Gastroesophageal sphincter (tissue), 4 donors: ENCODE results near the gene DHX38. TPM values are rescaled to one million over a fixed set of nuclear protein-coding genes. Genes with fewer than 3 reads are reported as not detected.

Experiments
- ATAC-seq: fragments of 150-250 bp; one replicate; pipeline ENCODE4 v1.9.1; 2016; ENCODE audit warnings: mild to moderate bottlenecking, moderate library complexity
- H3K27ac ChIP-seq, 4 donors: fragments of 200-600 bp; sonication (generic) in 3 of 4; 1 replicate in 3 of 4; 2 replicates in 1 of 4; pipeline ENCODE4 v1.5.1; 2016 to 2019
- H3K27me3 ChIP-seq: fragments of 200-600 bp; sonication (generic); one replicate; pipeline ENCODE4 v1.5.1; 2019
- H3K36me3 ChIP-seq, 2 donors: fragments of 200-600 bp; sonication (generic); one replicate each; pipeline ENCODE4 v1.5.1; 2019; ENCODE audit warnings: control low read depth in 1 of 2
- H3K4me1 ChIP-seq, 3 donors: fragments of 200-600 bp; sonication (generic); 1 replicate in 2 of 3; 2 replicates in 1 of 3; pipeline ENCODE4 v1.5.1; 2016 to 2019; ENCODE audit warnings: control low read depth in 2 of 3
- H3K4me3 ChIP-seq, 2 donors: fragments of 200-600 bp; sonication (generic); one replicate each; pipeline ENCODE4 v1.5.1; 2019; ENCODE audit warnings: mild to moderate bottlenecking in 1 of 2, moderate library complexity in 1 of 2
- H3K9me3 ChIP-seq, 3 donors: fragments of 200-600 bp; sonication (generic); one replicate each; pipeline ENCODE4 v1.5.1; 2017 to 2019; ENCODE audit warnings: control low read depth in 2 of 3
- EP300 ChIP-seq: sonication (generic); formaldehyde crosslinking; IDR thresholded peaks from one replicate; pipeline ENCODE4 v1.6.1; 2017; ENCODE audit warnings: antibody characterized with exemption, mild to moderate bottlenecking
- POLR2A ChIP-seq, 2 donors: fragments of 450-650 bp; IDR thresholded peaks; one replicate each; pipeline ENCODE4 v1.6.1; 2017; ENCODE audit warnings: antibody characterized with exemption in 2 of 2, mild to moderate bottlenecking in 2 of 2, moderate library complexity in 1 of 2
- POLR2AphosphoS5 ChIP-seq: sonication (generic); formaldehyde crosslinking; IDR thresholded peaks from one replicate; pipeline ENCODE4 v1.6.1; 2017; ENCODE audit warnings: antibody characterized with exemption
- WGBS, 2 donors: methylation state at CpG; one replicate each; pipeline ENCODE4 v1.1.5; 2018; ENCODE audit warnings: low coverage in 1 of 2; 5-methylcytosine and 5-hydroxymethylcytosine counted together
- total RNA-seq, 4 donors: library from RNA; depleted of rRNA; stranded (reverse); fragments of >200 nt; gene quantifications; one replicate each; pipeline ENCODE4 v1.1.0, GENCODE V29; 2016
- TF ChIP-seq, protein P1 (sequence below), 4 experiments: fragments of 200-600 bp in 2 of 4; fragments of 450-650 bp in 2 of 4; sonication (generic) in 1 of 4; IDR thresholded peaks; one replicate each; pipeline ENCODE4 v1.5.1; 2017 to 2019; ENCODE audit warnings: antibody characterized with exemption in 4 of 4, mild to moderate bottlenecking in 2 of 4, moderate library complexity in 2 of 4

The DHX38 gene
- total RNA-seq, 4 donors from 2014 or later: 32.8 to 73.8 (median 54.4) TPM

DNA sequence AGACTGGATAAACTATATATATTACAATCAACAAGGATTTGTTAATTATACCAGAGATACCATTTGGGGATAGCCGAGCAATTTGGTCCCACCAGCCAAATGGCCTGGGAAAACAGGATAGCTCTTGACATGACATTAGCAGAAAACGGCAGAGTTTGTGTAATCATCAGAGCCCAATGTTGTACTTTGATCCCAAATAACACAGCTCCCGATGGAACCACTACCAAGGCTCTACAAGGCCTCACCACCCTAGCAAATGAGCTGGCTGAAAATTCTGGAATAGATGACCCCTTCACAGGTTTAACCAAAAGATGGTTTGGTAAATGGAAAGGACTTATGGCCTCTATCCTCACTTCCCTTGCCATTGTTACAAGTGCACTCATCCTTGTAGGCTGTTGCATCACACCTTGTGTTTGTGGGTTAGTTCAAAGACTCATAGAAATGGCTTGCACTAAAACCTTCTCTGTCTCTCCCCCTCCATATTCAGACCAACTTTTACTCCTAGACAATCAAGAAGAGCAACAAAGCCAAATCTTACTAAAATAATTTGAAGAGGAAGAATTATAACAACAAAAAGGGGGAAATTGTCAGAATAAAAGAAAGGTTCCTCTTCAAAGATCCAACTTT is 9.8 kb upstream of the DHX38 start:
- peaks cover 0 to 52% of the 10 kb centered on the region in 2 donors for H3K36me3 ChIP-seq
- H3K4me3 ChIP-seq: no peak overlapping the region
- H3K4me1 ChIP-seq: no peaks in the 10 kb centered on the region
- no peak for TF ChIP-seq EP300
- TF ChIP-seq POLR2AphosphoS5: no peak
- no peak for TF ChIP-seq POLR2A (IDR thresholded peaks at IDR 0.05)
- TF ChIP-seq, protein P1, sequence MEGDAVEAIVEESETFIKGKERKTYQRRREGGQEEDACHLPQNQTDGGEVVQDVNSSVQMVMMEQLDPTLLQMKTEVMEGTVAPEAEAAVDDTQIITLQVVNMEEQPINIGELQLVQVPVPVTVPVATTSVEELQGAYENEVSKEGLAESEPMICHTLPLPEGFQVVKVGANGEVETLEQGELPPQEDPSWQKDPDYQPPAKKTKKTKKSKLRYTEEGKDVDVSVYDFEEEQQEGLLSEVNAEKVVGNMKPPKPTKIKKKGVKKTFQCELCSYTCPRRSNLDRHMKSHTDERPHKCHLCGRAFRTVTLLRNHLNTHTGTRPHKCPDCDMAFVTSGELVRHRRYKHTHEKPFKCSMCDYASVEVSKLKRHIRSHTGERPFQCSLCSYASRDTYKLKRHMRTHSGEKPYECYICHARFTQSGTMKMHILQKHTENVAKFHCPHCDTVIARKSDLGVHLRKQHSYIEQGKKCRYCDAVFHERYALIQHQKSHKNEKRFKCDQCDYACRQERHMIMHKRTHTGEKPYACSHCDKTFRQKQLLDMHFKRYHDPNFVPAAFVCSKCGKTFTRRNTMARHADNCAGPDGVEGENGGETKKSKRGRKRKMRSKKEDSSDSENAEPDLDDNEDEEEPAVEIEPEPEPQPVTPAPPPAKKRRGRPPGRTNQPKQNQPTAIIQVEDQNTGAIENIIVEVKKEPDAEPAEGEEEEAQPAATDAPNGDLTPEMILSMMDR (IDR thresholded peaks at IDR 0.05): no peak
- H3K27me3 ChIP-seq: no peaks in the 10 kb centered on the region
- 63% methylated on average over 3 of the region's 3 CpGs; no CpG with 5 or more reads in 1 of the 2 donors for WGBS, 2 donors
- no peak for ATAC-seq
- peaks cover 0 to 8% (median 0%) of the 10 kb centered on the region in 3 donors for H3K9me3 ChIP-seq
- H3K27ac ChIP-seq: no peak overlapping the region

DNA sequence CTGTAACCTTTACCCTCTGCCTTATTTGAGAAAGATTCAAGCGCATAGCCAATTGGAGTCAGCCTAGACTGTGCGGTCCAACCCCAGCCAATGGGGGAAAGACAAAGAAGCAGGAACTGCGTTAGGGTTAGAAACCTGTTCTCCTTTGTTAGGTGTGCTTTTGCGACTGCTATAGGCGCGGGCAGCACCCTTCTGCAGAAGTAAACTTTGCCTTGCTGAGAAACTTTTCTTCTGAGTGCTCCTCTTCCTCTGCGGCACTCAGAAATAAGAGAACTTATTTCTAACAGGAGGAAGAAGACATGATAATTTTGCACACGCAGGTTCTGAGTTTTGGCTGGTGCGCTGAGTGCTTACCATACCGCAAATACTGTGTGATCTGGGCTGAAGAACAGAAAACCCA is 9.2 kb upstream of the DHX38 start:
- Histone ChIP-seq H3K27ac (no peak overlapping the region), H3K9me3 (peaks cover 0 to 8% (median 0%) of the 10 kb centered on the region in 3 donors), H3K36me3 (peaks cover 0 to 57% of the 10 kb centered on the region in 2 donors), H3K27me3 (no peaks in the 10 kb centered on the region), H3K4me3 (no peak overlapping the region), H3K4me1 (no peaks in the 10 kb centered on the region)
- no peak for ATAC-seq
- TF ChIP-seq, protein P1 (IDR thresholded peaks at IDR 0.05): no peak
- TF ChIP-seq EP300 (no peak), POLR2A (IDR thresholded peaks at IDR 0.05) (no peak), POLR2AphosphoS5 (no peak)
- 93 to 98% methylated on average over 7 to 10 of the region's 10 CpGs for WGBS, 2 donors

DNA sequence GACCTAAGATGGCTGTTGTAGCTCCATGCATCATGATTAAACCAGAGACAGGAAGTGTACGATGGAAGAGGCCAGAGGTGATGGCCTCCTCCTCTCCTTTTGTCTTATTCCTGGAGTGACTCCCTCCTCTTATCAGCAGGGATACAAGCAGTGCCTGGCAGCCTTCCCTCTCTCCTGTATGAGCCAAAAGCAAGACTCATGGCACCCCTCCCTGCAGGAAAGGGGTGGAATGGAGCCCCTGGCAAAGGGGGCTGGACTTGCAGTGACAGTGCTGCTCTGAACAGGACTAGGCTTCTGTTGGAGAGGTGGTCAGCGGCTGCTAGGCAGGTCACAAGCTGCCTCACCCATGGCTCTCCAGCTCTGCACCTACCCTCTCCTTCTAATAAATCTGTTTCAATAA is 8.6 kb upstream of the DHX38 start:
- Histone ChIP-seq H3K27me3 (no peaks in the 10 kb centered on the region), H3K9me3 (peaks cover 0 to 8% (median 0%) of the 10 kb centered on the region in 3 donors), H3K4me3 (no peak overlapping the region), H3K4me1 (no peaks in the 10 kb centered on the region), H3K36me3 (peaks cover 0 to 63% of the 10 kb centered on the region in 2 donors), H3K27ac (no peak overlapping the region)
- no peak for ATAC-seq
- TF ChIP-seq POLR2A (IDR thresholded peaks at IDR 0.05) (no peak), EP300 (no peak), POLR2AphosphoS5 (no peak)
- TF ChIP-seq, protein P1 (IDR thresholded peaks at IDR 0.05): no peak
- WGBS, 2 donors: 100% methylated on average over 1 of the region's 2 CpGs

DNA sequence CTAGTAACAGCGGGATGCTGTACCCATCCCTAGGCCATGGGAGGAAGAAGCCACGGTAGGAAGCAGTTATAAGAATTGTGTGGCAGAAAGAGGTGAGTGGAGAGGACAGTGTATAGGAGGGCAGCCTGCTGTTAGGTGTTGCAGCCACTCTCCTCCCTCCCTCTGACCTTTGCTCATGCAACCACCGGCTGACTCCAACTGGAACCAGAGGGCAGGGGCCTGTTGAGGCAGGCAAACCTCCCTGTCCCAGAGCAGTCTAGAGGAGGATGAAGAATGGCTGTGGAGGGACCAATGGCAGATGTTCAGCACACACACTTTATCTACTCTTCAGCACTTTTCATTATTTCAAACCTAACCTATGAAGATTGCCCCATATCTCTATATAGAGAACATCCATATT is 2.4 kb upstream of the DHX38 start:
- Histone ChIP-seq H3K4me1 (peaks cover 0 to 45% (median 15%) of the 10 kb centered on the region in 3 donors), H3K9me3 (no peaks in the 10 kb centered on the region), H3K4me3 (no peak overlapping the region), H3K36me3 (peaks cover 0 to 55% of the 10 kb centered on the region in 2 donors), H3K27ac (no peak overlapping the region), H3K27me3 (no peaks in the 10 kb centered on the region)
- TF ChIP-seq EP300 (no peak), POLR2AphosphoS5 (no peak), POLR2A (IDR thresholded peaks at IDR 0.05) (no peak)
- TF ChIP-seq, protein P1 (IDR thresholded peaks at IDR 0.05): no peak
- ATAC-seq: no peak
- 72 to 100% methylated on average over 1 to 3 of the region's 3 CpGs for WGBS, 2 donors

DNA sequence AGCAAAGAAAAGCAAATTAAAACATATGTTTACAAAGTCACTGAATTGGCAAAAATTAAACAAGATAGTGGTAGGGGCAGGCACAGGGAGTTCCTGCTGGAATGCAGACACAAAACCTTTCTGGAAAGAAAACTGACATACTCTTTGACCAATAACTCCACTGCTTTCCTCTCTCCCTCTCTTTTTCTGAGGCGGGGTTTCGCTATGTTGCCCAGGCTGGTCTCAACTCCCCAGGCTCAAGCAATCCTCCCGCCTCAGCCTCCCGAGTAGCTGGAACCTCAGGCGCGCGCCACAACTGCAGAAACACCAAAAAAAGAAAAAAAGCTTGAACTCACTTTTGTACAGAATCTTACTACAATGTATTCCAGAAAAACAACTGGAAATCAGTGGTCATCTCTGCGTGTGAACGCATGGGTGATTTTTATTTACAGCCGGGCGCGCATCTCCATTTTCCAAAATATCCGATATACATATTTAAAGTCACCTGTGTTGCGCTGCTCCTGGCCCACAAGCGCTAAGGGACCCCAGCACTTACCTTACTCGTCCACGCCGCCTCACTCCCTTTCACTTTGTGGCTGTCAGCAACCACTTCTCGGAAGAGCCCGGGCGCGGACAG is 707 bp upstream of the DHX38 start:
- H3K36me3 ChIP-seq: peaks cover 0 to 55% of the 10 kb centered on the region in 2 donors
- H3K4me3 ChIP-seq: peak overlapping the region; percentile 82 to 99
- H3K4me1 ChIP-seq: peaks cover 0 to 46% (median 15%) of the 10 kb centered on the region in 3 donors
- ATAC-seq: peak; percentile 37
- H3K27ac ChIP-seq: peak overlapping the region; percentile 41 to 97 (median 92)
- H3K27me3 ChIP-seq: no peaks in the 10 kb centered on the region
- TF ChIP-seq POLR2AphosphoS5 (no peak), EP300 (no peak), POLR2A (IDR thresholded peaks at IDR 0.05) (no peak)
- TF ChIP-seq, protein P1 (IDR thresholded peaks at IDR 0.05): no peak
- H3K9me3 ChIP-seq: no peaks in the 10 kb centered on the region
- WGBS, 2 donors: 1 to 2% methylated on average over 8 to 18 of the region's 22 CpGs
